Neural cell (in vitro differentiated cells): ENCODE results near the gene RPS15. TPM values are rescaled to one million over a fixed set of nuclear protein-coding genes. Genes with fewer than 3 reads are reported as not detected.

Experiments
- H2AFZ ChIP-seq: fragments of 200-600, 300-800 bp; sonication (generic), shearing (Covaris generic); 2 replicates; pipeline ENCODE4 v1.6.0; 2014; ENCODE audit warnings: low read depth, mild to moderate bottlenecking, antibody characterized with exemption, low read length, moderate library complexity
- H3F3A ChIP-seq: fragments of 200-600 bp; shearing (Covaris generic); 2 replicates; pipeline ENCODE4 v1.6.1; 2016; ENCODE audit warnings: mild to moderate bottlenecking, moderate library complexity, mixed read lengths, antibody characterized with exemption, low read length; ENCODE audit not compliant: insufficient read depth, poor library complexity, severe bottlenecking
- H3K27ac ChIP-seq: fragments of 200-600, 300-800 bp; sonication (generic), shearing (Covaris generic); 2 replicates; pipeline ENCODE4 v1.5.1; 2014; ENCODE audit warnings: mild to moderate bottlenecking, low read length, moderate library complexity
- H3K27me3 ChIP-seq: fragments of 300-800, 200-600 bp; sonication (generic), shearing (Covaris generic); 2 replicates; pipeline ENCODE4 v1.6.0; 2014; ENCODE audit warnings: mild to moderate bottlenecking, low read depth, low read length, moderate library complexity; ENCODE audit not compliant: insufficient read depth
- H3K36me3 ChIP-seq: fragments of 300-800, 200-600 bp; sonication (generic), shearing (Covaris generic); 2 replicates; pipeline ENCODE4 v1.5.1; 2014; ENCODE audit warnings: mild to moderate bottlenecking, antibody characterized with exemption, low read length, moderate library complexity; ENCODE audit not compliant: insufficient read depth
- H3K4me2 ChIP-seq: fragments of 300-800, 200-600 bp; sonication (generic), shearing (Covaris generic); 2 replicates; pipeline ENCODE4 v1.6.0; 2014; ENCODE audit warnings: mild to moderate bottlenecking, low read length
- H3K4me3 ChIP-seq: fragments of 300-800, 200-600 bp; sonication (generic), shearing (Covaris generic); 2 replicates; pipeline ENCODE4 v1.5.1; 2014; ENCODE audit warnings: mild to moderate bottlenecking, low read length, moderate library complexity
- H3K79me2 ChIP-seq: fragments of 200-600 bp; shearing (Covaris generic); replicated peaks from 2 replicates; pipeline ENCODE4 v1.6.0; 2014; ENCODE audit warnings: mild to moderate bottlenecking, low read length, moderate library complexity; ENCODE audit not compliant: insufficient read depth
- H3K9ac ChIP-seq: fragments of 300-800, 200-600 bp; sonication (generic), shearing (Covaris generic); 2 replicates; pipeline ENCODE4 v1.6.1; 2016; ENCODE audit warnings: mild to moderate bottlenecking, low read length, mixed read lengths
- H3K9me2 ChIP-seq: fragments of 200-600 bp; shearing (Covaris generic); 2 replicates; pipeline ENCODE4 v1.6.1; 2016; ENCODE audit warnings: mild to moderate bottlenecking, low read length, mixed read lengths; ENCODE audit not compliant: insufficient read depth
- H3K9me3 ChIP-seq: fragments of 200-600, 300-800 bp; sonication (generic), shearing (Covaris generic); 2 replicates; pipeline ENCODE4 v1.6.1; 2016; ENCODE audit warnings: mild to moderate bottlenecking, mixed run types, low read length, moderate library complexity, mixed read lengths
- H4K20me1 ChIP-seq: fragments of 200-600 bp; shearing (Covaris generic); 2 replicates; pipeline ENCODE4 v1.6.1; 2016; ENCODE audit warnings: mild to moderate bottlenecking, mixed run types; ENCODE audit not compliant: insufficient read depth
- EP300 ChIP-seq: fragments of 450-650 bp; conservative IDR thresholded peaks from 2 replicates; pipeline ENCODE4 v1.6.1; 2014; ENCODE audit warnings: antibody characterized with exemption, mild to moderate bottlenecking, moderate library complexity; ENCODE audit not compliant: poor library complexity, severe bottlenecking
- EZH2 ChIP-seq: fragments of 200-600, 300-800 bp; shearing (Covaris generic), sonication (generic); IDR thresholded peaks from 2 replicates; pipeline ENCODE4 v1.6.1; 2014; ENCODE audit warnings: antibody characterized with exemption, low read length, borderline replicate concordance, mild to moderate bottlenecking; ENCODE audit not compliant: insufficient read depth, poor library complexity, severe bottlenecking
- MXI1 ChIP-seq: fragments of 450-650 bp; conservative IDR thresholded peaks from 2 replicates; pipeline ENCODE4 v1.6.1; 2014; ENCODE audit warnings: antibody characterized with exemption, mild to moderate bottlenecking; ENCODE audit not compliant: poor library complexity, severe bottlenecking
- POLR2AphosphoS5 ChIP-seq: IDR thresholded peaks from 2 replicates; pipeline ENCODE4 v1.6.1; 2012
- RAD21 ChIP-seq: fragments of 450-650 bp; conservative IDR thresholded peaks from 2 replicates; pipeline ENCODE4 v1.6.1; 2014; ENCODE audit warnings: antibody characterized with exemption, mild to moderate bottlenecking, moderate library complexity
- SMC3 ChIP-seq: fragments of 450-650 bp; conservative IDR thresholded peaks from 2 replicates; pipeline ENCODE4 v1.6.1; 2014; ENCODE audit warnings: antibody characterized with exemption, mild to moderate bottlenecking, moderate library complexity; ENCODE audit not compliant: poor library complexity
- TAF1 ChIP-seq: IDR thresholded peaks from 2 replicates; pipeline ENCODE4 v1.6.1; 2012; ENCODE audit warnings: low read depth
- polyA plus RNA-seq: library from polyadenylated mRNA; depleted of rRNA; stranded (reverse); fragments of >200 nt; gene quantifications from 2 replicates; pipeline ENCODE4 v1.2.3, GENCODE V29; 2014
- TF ChIP-seq, protein P1 (sequence below): IDR thresholded peaks from 2 replicates; pipeline ENCODE4 v1.6.1; 2012; ENCODE audit warnings: borderline replicate concordance
- TF ChIP-seq, protein P2 (sequence below): fragments of 450-650 bp; IDR thresholded peaks from 2 replicates; pipeline ENCODE4 v1.5.1; 2014; ENCODE audit warnings: antibody characterized with exemption, mild to moderate bottlenecking, moderate library complexity; ENCODE audit not compliant: poor library complexity, severe bottlenecking

Gene RPS15
- polyA plus RNA-seq, 1 donor from 2014 or later, result 591 TPM

DNA sequence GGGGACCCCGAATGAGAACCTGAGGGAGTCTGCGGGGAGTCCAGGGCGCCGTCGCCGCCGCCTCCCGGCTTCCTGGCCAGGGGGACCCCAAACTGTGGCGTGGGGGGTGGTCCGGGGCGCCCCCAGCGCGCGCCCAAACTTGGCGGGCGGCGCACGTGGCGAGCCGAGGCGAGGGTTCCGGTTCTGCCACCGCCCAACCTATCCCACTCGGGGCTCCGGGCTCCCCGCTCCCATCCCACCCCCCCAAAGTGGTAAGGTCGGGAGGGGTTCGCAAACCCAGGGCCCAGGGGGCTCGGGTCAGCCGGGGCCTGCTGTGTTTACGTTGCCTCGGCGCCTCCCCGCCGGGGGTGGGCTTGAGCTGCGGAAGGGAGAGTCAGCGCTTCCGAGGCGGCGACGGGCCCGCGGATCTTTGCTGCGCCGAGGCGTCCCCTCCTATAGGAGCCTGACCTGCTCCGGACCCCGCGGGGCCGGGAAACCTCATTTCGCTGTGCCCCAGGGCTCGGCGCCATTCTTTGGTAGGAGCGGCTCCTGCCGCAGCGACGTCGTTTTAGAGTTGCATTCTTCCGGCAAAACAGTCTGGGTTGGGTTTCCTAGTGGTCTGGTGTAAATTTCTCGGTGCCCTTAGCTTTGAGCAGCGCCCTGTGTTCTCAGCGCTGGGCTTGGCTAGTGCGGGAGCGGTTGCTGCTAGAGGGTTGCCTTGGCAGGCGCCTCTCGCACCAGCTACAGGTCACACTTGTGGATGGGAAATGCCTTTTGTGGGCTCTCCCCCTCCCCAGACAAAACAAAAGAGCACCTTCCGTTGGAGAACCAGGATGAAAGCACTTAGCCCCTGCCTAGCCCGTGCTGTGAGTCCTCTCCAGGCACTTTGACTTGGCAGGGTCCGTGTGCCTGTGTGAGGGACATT lies 29.6 kb upstream of the RPS15 start:
- Histone ChIP-seq H3K36me3 (no peaks in the 10 kb centered on the region), H3K79me2 (peaks cover 57% of the 10 kb centered on the region), H3K27me3 (no peaks in the 10 kb centered on the region), H3K9me3 (no peaks in the 10 kb centered on the region), H3K27ac (peak overlapping the region; percentile 44), H3K4me3 (peak overlapping the region; percentile 95), H4K20me1 (peaks cover 31% of the 10 kb centered on the region), H2AFZ (no peak overlapping the region), H3F3A (no peaks in the 10 kb centered on the region), H3K4me2 (peak overlapping the region; percentile 89), H3K9ac (peak overlapping the region; percentile 81), H3K9me2 (no peaks in the 10 kb centered on the region)
- no peak for TF ChIP-seq RAD21
- TF ChIP-seq MXI1, result peak; percentile 90
- TF ChIP-seq POLR2AphosphoS5, result no peak
- TF ChIP-seq SMC3, result peak; percentile 20
- TF ChIP-seq, protein P1, sequence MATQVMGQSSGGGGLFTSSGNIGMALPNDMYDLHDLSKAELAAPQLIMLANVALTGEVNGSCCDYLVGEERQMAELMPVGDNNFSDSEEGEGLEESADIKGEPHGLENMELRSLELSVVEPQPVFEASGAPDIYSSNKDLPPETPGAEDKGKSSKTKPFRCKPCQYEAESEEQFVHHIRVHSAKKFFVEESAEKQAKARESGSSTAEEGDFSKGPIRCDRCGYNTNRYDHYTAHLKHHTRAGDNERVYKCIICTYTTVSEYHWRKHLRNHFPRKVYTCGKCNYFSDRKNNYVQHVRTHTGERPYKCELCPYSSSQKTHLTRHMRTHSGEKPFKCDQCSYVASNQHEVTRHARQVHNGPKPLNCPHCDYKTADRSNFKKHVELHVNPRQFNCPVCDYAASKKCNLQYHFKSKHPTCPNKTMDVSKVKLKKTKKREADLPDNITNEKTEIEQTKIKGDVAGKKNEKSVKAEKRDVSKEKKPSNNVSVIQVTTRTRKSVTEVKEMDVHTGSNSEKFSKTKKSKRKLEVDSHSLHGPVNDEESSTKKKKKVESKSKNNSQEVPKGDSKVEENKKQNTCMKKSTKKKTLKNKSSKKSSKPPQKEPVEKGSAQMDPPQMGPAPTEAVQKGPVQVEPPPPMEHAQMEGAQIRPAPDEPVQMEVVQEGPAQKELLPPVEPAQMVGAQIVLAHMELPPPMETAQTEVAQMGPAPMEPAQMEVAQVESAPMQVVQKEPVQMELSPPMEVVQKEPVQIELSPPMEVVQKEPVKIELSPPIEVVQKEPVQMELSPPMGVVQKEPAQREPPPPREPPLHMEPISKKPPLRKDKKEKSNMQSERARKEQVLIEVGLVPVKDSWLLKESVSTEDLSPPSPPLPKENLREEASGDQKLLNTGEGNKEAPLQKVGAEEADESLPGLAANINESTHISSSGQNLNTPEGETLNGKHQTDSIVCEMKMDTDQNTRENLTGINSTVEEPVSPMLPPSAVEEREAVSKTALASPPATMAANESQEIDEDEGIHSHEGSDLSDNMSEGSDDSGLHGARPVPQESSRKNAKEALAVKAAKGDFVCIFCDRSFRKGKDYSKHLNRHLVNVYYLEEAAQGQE, result no peak
- no peak for TF ChIP-seq EP300
- TF ChIP-seq, protein P2, sequence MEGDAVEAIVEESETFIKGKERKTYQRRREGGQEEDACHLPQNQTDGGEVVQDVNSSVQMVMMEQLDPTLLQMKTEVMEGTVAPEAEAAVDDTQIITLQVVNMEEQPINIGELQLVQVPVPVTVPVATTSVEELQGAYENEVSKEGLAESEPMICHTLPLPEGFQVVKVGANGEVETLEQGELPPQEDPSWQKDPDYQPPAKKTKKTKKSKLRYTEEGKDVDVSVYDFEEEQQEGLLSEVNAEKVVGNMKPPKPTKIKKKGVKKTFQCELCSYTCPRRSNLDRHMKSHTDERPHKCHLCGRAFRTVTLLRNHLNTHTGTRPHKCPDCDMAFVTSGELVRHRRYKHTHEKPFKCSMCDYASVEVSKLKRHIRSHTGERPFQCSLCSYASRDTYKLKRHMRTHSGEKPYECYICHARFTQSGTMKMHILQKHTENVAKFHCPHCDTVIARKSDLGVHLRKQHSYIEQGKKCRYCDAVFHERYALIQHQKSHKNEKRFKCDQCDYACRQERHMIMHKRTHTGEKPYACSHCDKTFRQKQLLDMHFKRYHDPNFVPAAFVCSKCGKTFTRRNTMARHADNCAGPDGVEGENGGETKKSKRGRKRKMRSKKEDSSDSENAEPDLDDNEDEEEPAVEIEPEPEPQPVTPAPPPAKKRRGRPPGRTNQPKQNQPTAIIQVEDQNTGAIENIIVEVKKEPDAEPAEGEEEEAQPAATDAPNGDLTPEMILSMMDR, result no peak
- no peak for TF ChIP-seq EZH2

DNA sequence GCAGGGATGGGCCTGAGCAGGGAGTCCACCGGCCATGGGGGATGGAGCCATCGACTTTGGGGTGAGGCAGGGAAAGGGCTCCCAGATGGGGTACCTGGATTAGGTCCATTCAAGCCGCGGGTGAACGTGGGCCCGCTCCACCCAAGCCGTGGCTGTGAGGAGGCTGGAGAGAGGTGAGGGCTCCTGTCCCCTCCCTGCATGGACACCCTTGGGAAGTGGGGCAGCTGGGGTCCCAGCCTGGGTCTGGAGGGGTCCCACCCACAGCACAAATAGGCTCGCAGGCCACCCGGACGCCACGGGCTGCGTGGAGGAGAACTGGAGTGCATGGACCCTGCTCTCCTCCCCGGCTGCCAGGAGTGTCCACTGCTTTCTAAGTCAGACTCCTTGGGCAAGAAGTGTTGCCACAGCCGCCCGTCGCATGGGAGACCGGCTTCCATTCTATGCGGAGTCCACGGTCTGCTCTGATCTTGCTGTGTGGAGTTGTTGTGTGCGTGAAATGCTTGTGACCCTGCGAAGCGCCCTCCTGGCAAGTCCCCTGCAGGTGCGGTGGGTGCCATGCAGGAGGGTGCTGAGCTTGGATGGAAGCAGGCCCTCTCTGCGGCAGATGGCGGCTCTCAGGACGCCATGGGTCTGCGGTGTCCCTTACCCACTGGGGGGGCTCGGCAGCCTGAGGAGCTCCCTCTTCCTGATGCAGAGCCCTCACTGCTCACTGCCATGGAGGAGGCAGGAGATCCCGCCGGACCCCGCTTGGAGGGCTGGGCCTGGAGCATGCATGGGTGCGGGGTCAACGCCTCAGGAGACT lies 28.8 kb upstream of the RPS15 start:
- Histone ChIP-seq H3K9ac (peak overlapping the region; percentile 81), H2AFZ (no peak overlapping the region), H3K4me2 (peak overlapping the region; percentile 89), H3F3A (no peaks in the 10 kb centered on the region), H3K4me3 (peak overlapping the region; percentile 95), H4K20me1 (peaks cover 31% of the 10 kb centered on the region), H3K9me2 (no peaks in the 10 kb centered on the region), H3K27ac (peak overlapping the region; percentile 44), H3K9me3 (no peaks in the 10 kb centered on the region), H3K79me2 (peaks cover 61% of the 10 kb centered on the region), H3K27me3 (no peaks in the 10 kb centered on the region), H3K36me3 (no peaks in the 10 kb centered on the region)
- TF ChIP-seq RAD21 (no peak), EZH2 (no peak), TAF1 (no peak), POLR2AphosphoS5 (no peak), SMC3 (no peak), EP300 (no peak), MXI1 (no peak)
- TF ChIP-seq, protein P1, result no peak
- TF ChIP-seq, protein P2, result no peak
